HPDE6-E6E7 (cell line): ENCODE data around the gene SPANXN1.
"Not testable (repeated sequence)": the region's sequence is repeated elsewhere in the genome, so short reads cannot be mapped to it uniquely, and the experiment has no call there.

Source experiments
- DNase-seq: peaks from one replicate; pipeline ENCODE4 v3.0.0; 2011; ENCODE audit warnings: missing footprints; ENCODE audit errors: extremely low spot score

SPANXN1 gene, protein sequence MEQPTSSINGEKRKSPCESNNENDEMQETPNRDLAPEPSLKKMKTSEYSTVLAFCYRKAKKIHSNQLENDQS

DNA sequence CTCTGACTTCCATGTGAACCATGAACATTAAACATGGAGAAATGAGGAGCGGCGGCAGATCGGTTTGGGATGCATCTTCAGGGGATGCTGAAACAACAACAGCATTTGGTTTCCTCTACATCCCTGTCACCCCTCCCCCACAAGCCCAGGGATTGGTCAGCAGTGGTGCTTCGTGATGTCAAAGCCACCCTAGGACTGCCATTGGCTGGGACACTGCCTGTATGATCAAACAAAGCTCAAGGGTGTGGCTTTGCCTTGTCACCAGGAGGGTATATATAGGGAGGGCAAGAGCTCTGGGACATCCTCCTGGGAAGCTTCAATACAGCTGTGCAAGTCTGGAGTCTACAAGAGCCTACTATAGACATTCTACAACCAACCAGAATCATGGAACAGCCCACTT, at the start of gene SPANXN1:
Gene SPANXN1, plus strand, starts transcription at position 301 of the 400 bp plus-strand sequence. Its CDS starts 84 bp downstream, at position 385.
- not testable (repeated sequence) for DNase-seq

DNA sequence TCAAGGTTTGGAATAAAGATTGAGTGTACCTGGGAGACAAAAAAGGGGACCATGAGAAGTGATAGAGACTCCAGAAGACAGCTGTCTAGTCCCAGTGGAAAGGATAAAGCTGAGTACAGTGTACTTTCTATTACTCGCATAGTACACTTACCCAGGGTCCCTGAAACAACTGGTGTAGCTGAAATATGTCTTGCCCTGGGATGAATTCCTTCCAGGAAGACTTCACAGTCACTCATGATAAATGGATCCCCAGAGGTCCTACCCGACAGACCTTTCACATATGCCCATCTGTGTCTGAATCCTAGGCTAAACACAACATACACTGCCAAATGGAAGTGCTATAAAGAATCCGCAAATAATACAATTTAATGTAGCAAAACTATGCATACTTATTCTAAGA, 48.2 kb upstream of the SPANXN1 start:
- DNase-seq: no peak

DNA sequence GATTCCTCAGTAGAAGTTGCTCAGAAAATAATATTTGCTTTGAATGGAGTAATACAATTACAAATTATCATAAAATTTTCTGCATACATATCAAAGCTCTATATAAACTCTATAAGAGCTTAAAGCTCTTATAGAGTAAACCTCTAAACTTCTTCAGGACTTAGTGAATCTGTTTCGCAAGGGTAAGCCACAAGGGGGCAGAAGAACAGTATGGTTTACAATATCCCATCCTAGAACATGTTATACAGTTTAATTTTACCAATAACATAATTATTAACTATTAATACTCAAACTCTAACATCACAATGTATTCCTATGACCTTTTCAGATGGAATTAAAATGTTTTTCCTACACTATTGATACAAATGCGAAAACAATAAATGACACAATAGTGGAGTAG, 33.8 kb upstream of the SPANXN1 start:
- DNase-seq: no peak

DNA sequence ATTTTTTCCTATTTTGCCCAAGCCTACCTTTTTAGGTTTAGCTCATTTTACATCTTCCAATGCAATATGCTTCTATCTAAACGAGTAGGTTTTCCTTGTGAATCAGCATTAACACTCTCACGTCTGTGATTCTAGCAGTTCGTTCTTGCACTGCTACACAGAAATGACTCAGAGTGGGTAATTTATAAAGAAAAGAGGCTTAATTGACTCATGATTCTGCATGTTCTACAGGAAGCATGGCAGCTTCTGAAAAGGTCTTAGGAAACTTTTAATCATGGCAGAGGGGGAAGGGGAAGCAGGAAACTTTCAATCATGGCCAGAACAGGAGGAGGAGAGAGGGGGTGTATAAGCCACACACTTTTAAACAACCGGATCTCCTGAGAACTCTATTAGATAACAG, 44.9 kb downstream of the SPANXN1 start:
- no peak for DNase-seq
